B cell (primary cell): ENCODE data around the gene FXYD2. TPM values are rescaled to one million over a fixed set of nuclear protein-coding genes. Genes with fewer than 3 reads are reported as not detected.
"Not testable (repeated sequence)": the region's sequence is repeated elsewhere in the genome, so short reads cannot be mapped to it uniquely, and the experiment has no call there.

Experiments
- ATAC-seq: fragments of 200-7000 bp; cut with Tn5 transposase; one replicate; pipeline ENCODE4 v1.10.0; 2021; ENCODE audit warnings: low read depth, mild to moderate bottlenecking, moderate number of reproducible peaks, moderate library complexity
- CTCF ChIA-PET: fragments of 350-600 bp; sonication (Branson Sonifier 250); formaldehyde crosslinking; loops from one replicate; lab custom pipeline; 2021; ENCODE audit warnings: antibody characterized with exemption, inconsistent platforms; lab: Charles Lee
- POLR2A ChIA-PET: fragments of 350-600 bp; sonication (Branson Sonifier 250); formaldehyde crosslinking; loops from one replicate; lab custom pipeline; 2021; ENCODE audit warnings: antibody characterized with exemption; lab: Charles Lee
- DNase-seq: peaks from one replicate; pipeline ENCODE4 v3.0.0; 2013
- H2AFZ ChIP-seq: 2 replicates; pipeline ENCODE4 v1.6.1; 2012; ENCODE audit warnings: mild to moderate bottlenecking, low read depth, low read length; ENCODE audit not compliant: insufficient read depth, poor library complexity, severe bottlenecking
- H3K27ac ChIP-seq, 2 donors: 1 replicate in 1 of 2; 2 replicates in 1 of 2; pipeline ENCODE4 v1.5.1; 2012 to 2013; ENCODE audit warnings: low read length in 2 of 2, mild to moderate bottlenecking in 2 of 2, moderate library complexity in 1 of 2
- H3K27me3 ChIP-seq, 4 experiments: fragments of 200-600 bp in 1 of 4; sonication (generic) in 1 of 4; replicated peaks in 1 of 4; 1 replicate in 2 of 4; 2 replicates in 2 of 4; pipeline versions ENCODE4 v1.6.1 to v1.7.0; 2013 to 2016; ENCODE audit warnings: low read length in 3 of 4, mild to moderate bottlenecking in 2 of 4, mixed read lengths in 1 of 4, moderate library complexity in 1 of 4; ENCODE audit not compliant: insufficient read depth in 4 of 4, control insufficient read depth in 3 of 4; ENCODE audit errors: control extremely low read depth in 1 of 4
- H3K36me3 ChIP-seq, 2 experiments: replicated peaks in 1 of 2; 1 replicate in 1 of 2; 2 replicates in 1 of 2; pipeline versions ENCODE4 v1.6.1 to v1.7.1; 2013; ENCODE audit warnings: low read length in 1 of 2; ENCODE audit not compliant: insufficient read depth in 2 of 2, control insufficient read depth in 1 of 2; ENCODE audit errors: control extremely low read depth in 1 of 2, extremely low read depth in 1 of 2
- H3K4me1 ChIP-seq, 2 donors: fragments of 200-600 bp in 1 of 2; sonication (generic) in 1 of 2; 1 replicate in 1 of 2; 2 replicates in 1 of 2; pipeline versions ENCODE4 v1.5.1 to v1.6.1; 2013 to 2017; ENCODE audit warnings: low read length in 2 of 2; ENCODE audit not compliant: control insufficient read depth in 2 of 2, insufficient read depth in 2 of 2
- H3K4me2 ChIP-seq: replicated peaks from 2 replicates; pipeline ENCODE3; 2012; ENCODE audit warnings: mild to moderate bottlenecking, low read depth, low read length; ENCODE audit not compliant: poor library complexity, severe bottlenecking
- H3K4me3 ChIP-seq, 5 experiments: fragments of 200-600 bp in 1 of 5; sonication (generic) in 1 of 5; 1 replicate in 3 of 5; 2 replicates in 2 of 5; pipeline versions ENCODE4 v1.5.1 to v1.7.0; 2011 to 2016; ENCODE audit warnings: low read length in 4 of 5, mild to moderate bottlenecking in 4 of 5, low read depth in 2 of 5, control low read depth in 1 of 5, moderate library complexity in 1 of 5; ENCODE audit not compliant: insufficient read depth in 1 of 5; ENCODE audit errors: control extremely low read depth in 1 of 5, extremely low read depth in 1 of 5
- H3K79me2 ChIP-seq: fragments of 200-600 bp; sonication (generic); one replicate; pipeline ENCODE4 v1.6.0; 2016; ENCODE audit warnings: low read length; ENCODE audit not compliant: control insufficient read depth, insufficient read depth
- H3K9ac ChIP-seq: fragments of 200-600 bp; sonication (generic); 2 replicates; pipeline ENCODE4 v1.6.1; 2017; ENCODE audit warnings: mild to moderate bottlenecking, low read length, moderate library complexity
- H3K9me3 ChIP-seq, 3 donors: one replicate each; pipeline versions ENCODE4 v1.6.1 to v1.7.1; 2013; ENCODE audit warnings: low read length in 2 of 3; ENCODE audit not compliant: control insufficient read depth in 2 of 3, insufficient read depth in 1 of 3; ENCODE audit errors: control extremely low read depth in 1 of 3
- H4K20me1 ChIP-seq: 2 replicates; pipeline ENCODE4 v1.6.0; 2012; ENCODE audit warnings: mild to moderate bottlenecking, low read length; ENCODE audit not compliant: insufficient read depth, control insufficient read depth, poor library complexity, severe bottlenecking
- H3K27ac Mint-ChIP-seq: one replicate; pipeline ENCODE4 v1.8.0; 2021; ENCODE audit warnings: mixed read lengths
- H3K27me3 Mint-ChIP-seq: one replicate; pipeline ENCODE4 v1.8.0; 2021; ENCODE audit warnings: mixed read lengths
- H3K4me1 Mint-ChIP-seq: one replicate; pipeline ENCODE4 v1.8.0; 2021; ENCODE audit warnings: mixed read lengths
- H3K4me3 Mint-ChIP-seq: one replicate; pipeline ENCODE4 v1.8.0; 2021; ENCODE audit warnings: mixed read lengths
- H3K9me3 Mint-ChIP-seq: one replicate; pipeline ENCODE4 v1.8.0; 2022; ENCODE audit warnings: mixed read lengths; ENCODE audit not compliant: insufficient read depth
- CTCF ChIP-seq: fragments of 200-600 bp; IDR thresholded peaks from one replicate; pipeline ENCODE4 v1.8.0; 2022; ENCODE audit warnings: antibody characterized with exemption, mild to moderate bottlenecking
- EZH2 ChIP-seq: IDR thresholded peaks from 2 replicates; pipeline ENCODE4 v1.6.1; 2012; ENCODE audit warnings: borderline replicate concordance, low read depth, mild to moderate bottlenecking, moderate library complexity, low read length; ENCODE audit not compliant: insufficient read depth, poor library complexity, severe bottlenecking
- WGBS: methylation state at CpG from one replicate; pipeline ENCODE4 v1.1.5; 2013; ENCODE audit warnings: missing lambda C conversion rate; ENCODE audit not compliant: insufficient coverage; 5-methylcytosine and 5-hydroxymethylcytosine counted together
- intact Hi-C: fragments of 100-400 bp; cut with micrococcal nuclease; formaldehyde crosslinking; loops from one replicate; pipeline ENCODE4 v1.10.0; 2022
- polyA plus RNA-seq: library from polyadenylated mRNA; depleted of rRNA; stranded (reverse); fragments of >200 nt; gene quantifications from 2 replicates; pipeline ENCODE4 v1.2.3, GENCODE V29; 2012
- total RNA-seq, 2 donors: library from RNA; stranded (reverse); fragments of 120-200 nt in 1 of 2; gene quantifications; 1 replicate in 1 of 2; 2 replicates in 1 of 2; pipeline versions ENCODE4 v1.2.3 to v1.2.4, GENCODE V29; 2013 to 2022

The FXYD2 gene
- total and polyA plus RNA-seq, 2 donors (not counting 1 experiment from before 2014, with no cell fraction given), result 0.61 to 19.5 TPM

- H3K27ac Mint-ChIP-seq, DNase-seq, H3K36me3 ChIP-seq, ATAC-seq, H3K9me3 ChIP-seq, H4K20me1 ChIP-seq, H3K27ac ChIP-seq, H3K4me3 Mint-ChIP-seq, H2AFZ ChIP-seq, H3K4me3 ChIP-seq, H3K9ac ChIP-seq, H3K4me2 ChIP-seq, H3K9me3 Mint-ChIP-seq, H3K27me3 Mint-ChIP-seq, H3K27me3 ChIP-seq, intact Hi-C loops: not testable (repeated sequence)
- WGBS, result 85% methylated on average over 12 of the region's 12 CpGs
- peaks cover 17% of the 10 kb centered on the region for H3K4me1 Mint-ChIP-seq
- POLR2A ChIA-PET, result interaction anchor here (0.7 kb wide), 1 partner anchor 104 kb away, joined by 3 read pairs; no protein-coding TSS in a partner anchor
- Histone ChIP-seq H3K4me1 (peaks cover 10 to 20% of the 10 kb centered on the region in 2 donors), H3K79me2 (peaks cover 13% of the 10 kb centered on the region)
- CTCF ChIA-PET, result interaction anchor here (1.7 to 14.3 kb wide), 5 partner anchors 11 to 360 kb away, joined by 3 to 462 read pairs (median 63); partner anchors contain the start of gene FXYD2
Measured at GRCh38 chr11:117810056-117810451, 14.5 kb downstream of the FXYD2 start.

- DNase-seq, result no peak
- Histone ChIP-seq H3K4me3 (no peak overlapping the region), H3K4me2 (no peak overlapping the region), H3K36me3 (peaks cover 0 to 12% of the 10 kb centered on the region in 2 experiments), H3K27ac (no peak overlapping the region), H3K4me1 (peaks cover 4 to 14% of the 10 kb centered on the region in 2 donors), H2AFZ (no peak overlapping the region), H3K9ac (no peak overlapping the region), H3K27me3 (peaks cover 0 to 9% (median 0%) of the 10 kb centered on the region in 4 experiments), H3K79me2 (peaks cover 12% of the 10 kb centered on the region), H3K9me3 (no peaks in the 10 kb centered on the region), H4K20me1 (peaks cover 4% of the 10 kb centered on the region)
- Mint-ChIP-seq H3K9me3 (no peaks in the 10 kb centered on the region), H3K4me1 (peaks cover 11% of the 10 kb centered on the region), H3K4me3 (no peak overlapping the region), H3K27me3 (peaks cover 10% of the 10 kb centered on the region), H3K27ac (peak overlapping the region; percentile 28)
- ChIA-PET CTCF (interaction anchor here (0.8 to 14.3 kb wide), 10 partner anchors 8 to 361 kb away, joined by 3 to 462 read pairs (median 20); partner anchors contain the start of gene FXYD2), POLR2A (interaction anchor here (0.5 kb wide), 1 partner anchor 482 kb away, joined by 3 read pairs; the partner anchor contains the start of gene CEP164)
- intact Hi-C loops, result no loop called here
- 47% methylated on average over 22 of the region's 22 CpGs for WGBS
- ATAC-seq, result peak; percentile 61
- TF ChIP-seq CTCF, result no peak
- TF ChIP-seq EZH2, result no peak
Measured at GRCh38 chr11:117809236-117810055, 15.1 kb downstream of the FXYD2 start.
